ENCODE results near the gene IL11.

IL11 gene

DNA sequence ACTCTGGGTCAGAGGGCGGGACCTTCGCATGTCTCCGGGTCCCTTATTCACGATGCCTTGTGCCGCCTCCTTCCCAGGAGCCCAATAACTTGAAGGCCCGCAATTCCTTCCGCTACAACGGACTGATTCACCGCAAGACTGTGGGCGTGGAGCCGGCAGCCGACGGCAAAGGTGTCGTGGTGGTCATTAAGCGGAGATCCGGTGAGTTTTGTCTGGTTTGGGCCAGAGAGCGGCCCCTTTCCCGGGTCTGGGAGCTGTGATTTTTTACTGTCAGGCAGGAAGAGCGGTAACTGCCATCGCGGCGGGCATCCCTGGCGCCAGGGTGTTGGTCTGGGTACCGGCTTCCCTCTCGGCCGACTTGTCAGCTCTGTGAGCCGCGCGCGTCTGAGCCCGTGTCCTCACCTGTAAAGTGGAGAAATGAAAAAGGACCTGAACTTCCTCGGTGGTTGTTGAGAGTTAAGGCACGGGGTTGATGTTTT, 16.3 kb upstream of the IL11 start:
- no peak for DNase-seq (ENCODE audit: low spot score)
- no peak overlapping the region for H4K8ac ChIP-seq (ENCODE audit: low read depth, low read length)
- H4K91ac ChIP-seq (ENCODE audit: low read depth, low read length, poor library complexity) = no peak overlapping the region
- H3K23ac ChIP-seq (ENCODE audit: low read depth, low read length, poor library complexity) = peak overlapping the region; percentile 100
- peaks cover 2% of the 10 kb centered on the region in 2 donors for H3K9me3 ChIP-seq (replicated peaks in 1 of 2; ENCODE audit: control insufficient read depth in 2 of 2, insufficient read depth in 1 of 2, low read depth in 1 of 2, low read length in 2 of 2)
- H2BK120ac ChIP-seq (ENCODE audit: low read depth, low read length) = no peak overlapping the region
- H3K14ac ChIP-seq (ENCODE audit: low read length) = peak overlapping the region; percentile 79
- H3K27me3 ChIP-seq (ENCODE audit: control insufficient read depth in 3 of 3, insufficient read depth in 3 of 3, low read depth in 1 of 3, low read length in 3 of 3) = peaks cover 0 to 3% (median 0%) of the 10 kb centered on the region in 3 experiments
- no CpG with 5 or more reads among the region's 33 CpGs for WGBS, 2 donors (ENCODE audit: extremely low coverage in 2 of 2, insufficient read length in 2 of 2, insufficient replicate concordance in 1 of 2)
- H3K4ac ChIP-seq (ENCODE audit: low read length) = peak overlapping the region; percentile 7
- H3K4me2 ChIP-seq (ENCODE audit: insufficient read depth, low read length, poor library complexity, severe bottlenecking) = peak overlapping the region; percentile 96
- peaks cover 33 to 40% of the 10 kb centered on the region in 2 donors for H3K4me1 ChIP-seq (ENCODE audit: control insufficient read depth in 2 of 2, insufficient read depth in 1 of 2, low read depth in 1 of 2, low read length in 2 of 2)
- H2AK5ac ChIP-seq (ENCODE audit: low read depth, low read length) = peak overlapping the region; percentile 43
- H2BK5ac ChIP-seq (ENCODE audit: low read length) = peak overlapping the region; percentile 62
- H3K79me1 ChIP-seq (ENCODE audit: low read depth, low read length) = peaks cover 26% of the 10 kb centered on the region
- peak overlapping the region; percentile 95 for H3K9ac ChIP-seq (ENCODE audit: low read depth, low read length, poor library complexity)
- no peak overlapping the region for H2BK12ac ChIP-seq (ENCODE audit: low read length)
- H3K18ac ChIP-seq (ENCODE audit: low read length) = peak overlapping the region; percentile 70
- no peak overlapping the region for H3K27ac ChIP-seq (replicated peaks; ENCODE audit: low read length)
- H2BK15ac ChIP-seq (ENCODE audit: low read length) = no peak overlapping the region
- no peak overlapping the region for H2AFZ ChIP-seq (ENCODE audit: low read length)
- H3K36me3 ChIP-seq (replicated peaks in 1 of 2; ENCODE audit: control insufficient read depth in 2 of 2, insufficient read depth in 2 of 2, low read length in 2 of 2) = peaks cover 44 to 52% of the 10 kb centered on the region in 2 donors
- H3K4me3 ChIP-seq (ENCODE audit: low read length in 2 of 2) = peak overlapping the region; percentile 87 to 89

DNA sequence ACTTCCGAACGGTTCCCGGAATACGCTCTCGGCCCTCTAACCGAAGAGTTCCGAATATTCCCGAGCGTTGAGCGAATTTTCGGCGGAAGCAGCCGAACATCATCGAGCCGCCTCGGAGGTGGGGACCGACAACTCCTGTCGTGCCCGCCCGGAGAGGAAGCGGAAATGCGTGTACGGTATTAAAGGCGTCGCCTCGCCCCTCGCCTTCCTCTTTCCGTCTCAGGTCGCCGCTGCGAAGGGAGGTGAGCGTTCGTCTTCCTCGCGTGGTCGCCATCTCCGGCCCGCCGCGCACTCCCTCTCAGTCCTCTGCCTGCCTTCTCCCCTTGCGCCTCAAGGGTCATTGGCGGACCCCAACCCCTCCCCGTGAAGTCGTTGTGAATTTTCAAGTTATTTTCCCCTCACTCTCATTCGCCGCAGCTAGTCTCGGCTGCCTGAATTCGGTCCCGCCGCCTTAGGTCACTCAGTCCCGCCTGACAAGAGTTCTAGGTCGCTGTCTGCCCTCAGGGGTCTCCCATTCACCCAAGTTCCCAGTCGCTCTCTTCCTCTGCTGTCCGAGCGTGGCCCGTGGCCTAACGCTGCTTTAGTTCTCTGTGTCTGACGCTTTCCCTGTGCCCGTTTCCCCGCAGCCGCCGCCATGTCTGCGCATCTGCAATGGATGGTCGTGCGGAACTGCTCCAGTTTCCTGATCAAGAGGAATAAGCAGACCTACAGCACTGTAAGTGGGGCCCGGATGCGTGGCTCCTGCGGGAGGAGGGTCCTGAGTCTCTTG, 15.6 kb upstream of the IL11 start, which contains the start of gene RPL28:
Gene RPL28, plus strand, starts transcription at position 209 of the 769 bp plus-strand sequence. Its CDS starts 426 bp downstream, at position 635.
- WGBS, 2 donors (ENCODE audit: extremely low coverage in 2 of 2, insufficient read length in 2 of 2, insufficient replicate concordance in 1 of 2) = no CpG with 5 or more reads among the region's 68 CpGs
- Histone ChIP-seq H4K91ac (ENCODE audit: low read depth, low read length, poor library complexity) (no peak within 1 kb of the TSS), H3K9ac (ENCODE audit: low read depth, low read length, poor library complexity) (peak within 1 kb of the TSS; percentile 95), H3K14ac (ENCODE audit: low read length) (peak within 1 kb of the TSS; percentile 79), H2AK5ac (ENCODE audit: low read depth, low read length) (peak within 1 kb of the TSS; percentile 43), H3K4ac (ENCODE audit: low read length) (peak within 1 kb of the TSS; percentile 7), H3K36me3 (replicated peaks in 1 of 2; ENCODE audit: control insufficient read depth in 2 of 2, insufficient read depth in 2 of 2, low read length in 2 of 2) (peaks cover 39 to 46% of the 10 kb centered on the region in 2 donors), H2BK5ac (ENCODE audit: low read length) (peak within 1 kb of the TSS; percentile 62), H2BK15ac (ENCODE audit: low read length) (peak within 1 kb of the TSS; percentile 1), H3K18ac (ENCODE audit: low read length) (peak within 1 kb of the TSS; percentile 87), H3K27ac (replicated peaks; ENCODE audit: low read length) (peak within 1 kb of the TSS; percentile 81), H2BK120ac (ENCODE audit: low read depth, low read length) (no peak within 1 kb of the TSS), H3K23ac (ENCODE audit: low read depth, low read length, poor library complexity) (peak within 1 kb of the TSS; percentile 100), H3K4me3 (ENCODE audit: low read length in 2 of 2) (peak within 1 kb of the TSS; percentile 87 to 89), H2AFZ (ENCODE audit: low read length) (peak within 1 kb of the TSS; percentile 92), H3K79me1 (ENCODE audit: low read depth, low read length) (peaks cover 26% of the 10 kb centered on the region), H2BK12ac (ENCODE audit: low read length) (no peak within 1 kb of the TSS), H3K27me3 (ENCODE audit: control insufficient read depth in 3 of 3, insufficient read depth in 3 of 3, low read depth in 1 of 3, low read length in 3 of 3) (peaks cover 0 to 3% (median 0%) of the 10 kb centered on the region in 3 experiments), H3K9me3 (replicated peaks in 1 of 2; ENCODE audit: control insufficient read depth in 2 of 2, insufficient read depth in 1 of 2, low read depth in 1 of 2, low read length in 2 of 2) (peaks cover 2% of the 10 kb centered on the region in 2 donors), H4K8ac (ENCODE audit: low read depth, low read length) (no peak within 1 kb of the TSS), H3K4me2 (ENCODE audit: insufficient read depth, low read length, poor library complexity, severe bottlenecking) (peak within 1 kb of the TSS; percentile 96), H3K4me1 (ENCODE audit: control insufficient read depth in 2 of 2, insufficient read depth in 1 of 2, low read depth in 1 of 2, low read length in 2 of 2) (peaks cover 33 to 39% of the 10 kb centered on the region in 2 donors)
- peak; percentile 99 for DNase-seq (ENCODE audit: low spot score)

- Histone ChIP-seq H3K9ac (ENCODE audit: low read depth, low read length, poor library complexity) (peak overlapping the region; percentile 88), H4K8ac (ENCODE audit: low read depth, low read length) (no peak overlapping the region), H2BK15ac (ENCODE audit: low read length) (peak overlapping the region; percentile 1), H3K4ac (ENCODE audit: low read length) (no peak overlapping the region), H3K23ac (ENCODE audit: low read depth, low read length, poor library complexity) (peak overlapping the region; percentile 100), H2BK12ac (ENCODE audit: low read length) (no peak overlapping the region), H3K36me3 (replicated peaks in 1 of 2; ENCODE audit: control insufficient read depth in 2 of 2, insufficient read depth in 2 of 2, low read length in 2 of 2) (peaks cover 33 to 38% of the 10 kb centered on the region in 2 donors), H3K4me3 (ENCODE audit: low read length in 2 of 2) (peak overlapping the region; percentile 82 to 89), H3K9me3 (replicated peaks in 1 of 2; ENCODE audit: control insufficient read depth in 2 of 2, insufficient read depth in 1 of 2, low read depth in 1 of 2, low read length in 2 of 2) (peaks cover 2% of the 10 kb centered on the region in 2 donors), H3K27ac (replicated peaks; ENCODE audit: low read length) (peak overlapping the region; percentile 81), H2AFZ (ENCODE audit: low read length) (peak overlapping the region; percentile 92), H3K4me1 (ENCODE audit: control insufficient read depth in 2 of 2, insufficient read depth in 1 of 2, low read depth in 1 of 2, low read length in 2 of 2) (peaks cover 33 to 35% of the 10 kb centered on the region in 2 donors), H2AK5ac (ENCODE audit: low read depth, low read length) (no peak overlapping the region), H3K4me2 (ENCODE audit: insufficient read depth, low read length, poor library complexity, severe bottlenecking) (peak overlapping the region; percentile 94), H3K27me3 (ENCODE audit: control insufficient read depth in 3 of 3, insufficient read depth in 3 of 3, low read depth in 1 of 3, low read length in 3 of 3) (peaks cover 0 to 3% (median 0%) of the 10 kb centered on the region in 3 experiments), H2BK5ac (ENCODE audit: low read length) (no peak overlapping the region), H3K14ac (ENCODE audit: low read length) (no peak overlapping the region), H3K18ac (ENCODE audit: low read length) (peak overlapping the region; percentile 69), H2BK120ac (ENCODE audit: low read depth, low read length) (no peak overlapping the region), H4K91ac (ENCODE audit: low read depth, low read length, poor library complexity) (no peak overlapping the region), H3K79me1 (ENCODE audit: low read depth, low read length) (peaks cover 24% of the 10 kb centered on the region)
- peak; percentile 97 for DNase-seq (ENCODE audit: low spot score)
- WGBS, 2 donors (ENCODE audit: extremely low coverage in 2 of 2, insufficient read length in 2 of 2, insufficient replicate concordance in 1 of 2) = no CpG with 5 or more reads among the region's 34 CpGs
Measured at GRCh38 chr19:55384920-55385723, 14.9 kb upstream of the IL11 start.
